ENCODE measurements around the gene APCDD1L.
"Not testable (repeated sequence)": the region's sequence is repeated elsewhere in the genome, so short reads cannot be mapped to it uniquely, and the experiment has no call there.

APCDD1L gene

GRCh38 chr20:58513580-58514285, 1.5 kb downstream of the APCDD1L start:
- DNase-seq: no peak

GRCh38 chr20:58512808-58513552, 2.2 kb downstream of the APCDD1L start:
- DNase-seq: no peak

DNA sequence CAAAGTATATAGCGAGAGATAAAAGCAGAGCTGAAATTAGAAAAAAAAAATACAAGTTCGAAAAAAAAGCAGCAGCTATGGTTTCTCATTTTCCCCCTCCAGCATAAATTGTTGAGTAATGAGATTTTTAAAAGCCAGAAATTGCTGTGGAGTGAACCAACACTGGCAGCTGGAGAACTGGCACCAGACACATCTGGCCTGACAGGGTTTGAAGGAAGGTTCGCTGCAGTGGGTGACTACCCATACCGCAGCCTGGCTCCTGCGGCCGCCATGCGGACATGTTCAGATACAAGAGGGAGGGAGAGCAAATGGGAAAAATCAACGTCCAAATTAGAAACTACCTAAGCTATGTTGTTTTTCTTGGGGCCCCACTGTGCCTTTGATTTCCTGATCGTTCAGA, 3.3 kb downstream of the APCDD1L start:
- no peak for DNase-seq

DNA sequence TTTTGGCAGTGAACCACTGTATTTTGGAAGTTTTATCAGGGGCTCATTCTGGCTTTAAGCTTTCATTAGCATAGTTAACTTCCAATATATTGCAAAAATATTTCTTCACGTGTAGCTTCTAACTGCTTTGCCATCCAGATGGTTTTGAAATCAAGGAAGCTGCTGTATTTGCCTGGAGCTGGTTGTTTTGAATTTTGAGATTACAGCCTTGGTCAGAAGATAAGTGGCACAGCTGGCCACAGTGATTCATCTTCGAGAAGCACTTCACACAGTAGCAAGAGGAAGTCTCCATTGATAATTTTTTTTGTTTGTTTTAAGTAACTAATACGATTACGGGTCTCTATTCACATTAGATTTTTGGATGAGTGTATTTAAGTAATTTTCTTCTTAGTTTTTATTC, 3.8 kb downstream of the APCDD1L start:
- no peak for DNase-seq

GRCh38 chr20:58510921-58511320, 4.3 kb downstream of the APCDD1L start:
- no peak for DNase-seq

DNA sequence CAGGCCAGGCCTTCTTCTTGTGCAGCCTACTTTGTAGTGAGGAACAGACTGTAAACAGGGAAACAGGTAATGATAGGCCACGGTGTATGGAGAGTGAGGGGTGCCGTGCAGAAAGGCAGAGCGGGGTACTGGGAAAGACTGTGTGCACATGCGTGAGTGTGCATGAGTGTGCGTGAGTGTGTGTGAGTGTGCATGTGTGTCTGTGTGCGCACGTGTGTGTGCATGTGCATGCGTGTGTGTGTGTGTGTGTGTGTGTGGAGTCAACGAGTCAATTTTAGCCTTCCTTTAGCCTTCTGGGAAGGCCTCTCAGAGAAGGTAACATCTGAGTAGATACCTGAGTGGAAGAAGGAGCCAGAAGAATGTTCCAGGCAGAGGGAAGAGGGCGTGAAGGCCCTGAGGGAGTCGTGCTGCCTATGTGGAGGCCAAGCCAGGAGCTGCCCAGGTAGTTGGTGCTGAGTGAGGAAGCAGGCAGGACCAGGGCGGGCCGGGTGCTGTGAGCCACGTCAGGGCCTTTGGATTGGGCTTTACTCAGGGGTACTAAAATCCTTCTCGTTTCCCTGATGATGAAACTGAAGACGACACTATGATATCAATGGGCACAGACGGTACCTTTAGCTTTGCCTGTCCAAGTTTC, 6.3 kb downstream of the APCDD1L start:
- no peak for DNase-seq

DNA sequence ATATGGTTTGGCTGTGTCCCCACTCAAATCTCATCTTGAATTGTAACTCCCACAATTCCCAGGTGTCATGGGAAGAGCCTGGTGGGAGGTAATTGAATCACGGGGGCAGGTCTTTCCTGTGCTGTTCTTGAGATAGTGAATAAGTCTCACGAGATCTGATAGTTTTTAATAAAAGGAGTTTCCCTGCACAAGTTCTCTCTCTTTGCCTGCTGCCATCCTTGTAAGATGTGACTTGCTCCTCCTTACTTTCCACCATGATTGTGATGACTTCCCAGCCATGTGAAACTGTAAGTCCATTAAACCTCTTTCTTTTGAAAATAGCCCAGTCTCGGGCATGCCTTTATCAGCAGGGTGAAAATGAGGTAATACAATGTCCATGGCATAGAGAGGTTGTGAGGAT, 8.2 kb downstream of the APCDD1L start:
- DNase-seq: not testable (repeated sequence)

DNA sequence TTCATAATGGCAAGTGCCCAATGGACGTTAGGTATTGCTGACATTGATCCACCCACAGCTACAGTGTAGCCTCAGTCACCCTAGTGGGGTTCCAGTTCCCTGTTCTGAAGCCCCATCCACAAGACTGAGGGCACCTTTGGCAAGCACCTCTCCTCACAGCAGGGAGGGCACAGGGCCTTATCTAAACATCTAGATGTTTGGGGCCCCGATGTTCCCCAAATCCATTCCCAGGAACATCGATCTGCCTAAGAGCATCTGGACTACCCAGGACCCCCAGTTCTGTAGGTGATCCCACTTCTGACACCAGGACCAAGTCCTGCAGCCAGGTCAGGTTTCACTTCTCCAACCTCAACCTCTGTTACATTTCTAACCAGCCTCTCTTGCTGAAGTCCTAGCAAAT, 10.6 kb downstream of the APCDD1L start:
- no peak for DNase-seq

DNA sequence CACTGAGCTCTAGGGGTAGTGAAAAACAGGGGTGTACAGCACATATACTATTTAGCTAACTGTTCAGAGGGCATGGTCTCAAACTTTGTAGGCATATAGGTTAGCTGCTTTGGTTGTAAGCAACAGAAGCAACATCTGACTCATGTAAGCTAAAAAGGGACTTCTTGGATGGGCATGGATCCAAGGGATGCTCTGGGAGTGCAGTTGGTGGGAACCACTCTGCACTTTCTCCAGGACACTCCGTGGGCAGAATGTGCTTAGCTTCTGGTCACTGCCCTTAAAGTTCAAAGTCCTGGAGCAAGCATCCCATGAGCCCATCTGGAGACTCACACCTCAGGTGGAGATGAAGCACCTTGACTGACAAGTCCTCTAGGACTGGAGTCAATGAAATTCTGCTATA, 11.5 kb downstream of the APCDD1L start:
- DNase-seq: no peak

GRCh38 chr20:58500256-58500655, 14.9 kb downstream of the APCDD1L start:
- DNase-seq: no peak

DNA sequence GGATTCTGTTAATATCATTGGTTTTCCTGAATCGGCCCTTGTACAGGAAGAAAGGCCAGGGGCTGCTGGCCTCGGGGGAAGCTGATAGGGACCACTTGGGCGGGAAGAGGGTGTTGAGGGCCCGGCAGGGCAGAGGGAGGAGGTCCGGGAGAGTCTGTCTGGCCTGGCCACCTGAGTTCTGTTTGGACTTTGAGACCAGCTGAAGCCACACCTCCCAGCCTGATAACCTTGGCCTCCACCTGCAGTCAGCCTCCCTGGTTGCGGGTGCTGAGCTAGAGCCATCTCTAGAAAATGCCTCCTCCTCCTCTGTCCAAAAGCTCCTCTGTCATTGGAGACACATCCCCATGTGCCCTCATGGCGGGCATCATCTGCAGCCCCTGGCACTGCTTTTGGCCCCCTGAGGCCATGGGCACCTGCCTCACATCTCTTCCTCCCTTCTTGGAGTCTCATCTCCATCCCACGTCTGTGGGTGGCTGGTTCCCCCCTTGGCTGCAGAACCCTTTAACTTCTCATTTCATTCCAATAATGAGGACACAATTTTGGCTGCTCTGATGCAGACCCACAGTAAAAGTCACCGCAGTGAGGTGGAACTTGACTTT, 16.6 kb downstream of the APCDD1L start:
- DNase-seq: no peak

DNA sequence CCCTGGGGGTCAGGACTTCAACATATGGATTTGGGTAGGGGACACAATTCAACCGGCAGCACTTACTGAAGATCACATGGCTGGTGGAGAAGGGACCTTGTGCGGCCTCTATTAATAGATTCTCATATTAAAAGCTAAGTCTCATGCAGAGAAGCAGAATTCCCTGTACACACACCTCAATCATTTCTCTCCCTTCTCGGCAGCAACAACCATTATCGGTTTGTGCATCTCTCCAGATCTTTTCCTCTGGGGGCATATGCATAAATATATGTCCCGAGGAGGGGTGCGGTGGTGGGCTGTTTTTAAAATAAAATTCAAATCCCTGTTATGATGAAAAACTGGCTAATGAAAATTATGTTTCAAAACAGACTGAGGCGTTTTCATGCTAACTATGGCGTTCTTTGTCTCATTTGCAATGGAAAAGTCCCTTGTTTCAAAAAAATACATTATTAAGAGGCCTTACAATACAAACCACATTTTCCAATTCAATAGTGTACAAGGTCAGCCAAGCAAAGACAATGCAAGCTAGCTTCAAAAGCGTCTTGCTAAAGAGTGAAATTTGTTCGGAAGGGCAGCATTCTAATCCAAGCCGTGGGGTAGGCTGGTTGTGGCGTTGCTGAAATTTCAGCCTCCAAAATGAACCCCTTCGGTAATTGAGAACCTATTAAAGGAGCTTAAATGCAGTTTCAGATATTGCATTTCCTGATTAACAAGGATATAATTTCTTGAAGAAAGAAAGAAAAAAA, 17.3 kb downstream of the APCDD1L start:
- DNase-seq: no peak

GRCh38 chr20:58497076-58497641, 18.0 kb downstream of the APCDD1L start:
- DNase-seq: no peak

- no peak for DNase-seq
Observed at GRCh38 chr20:58496429-58496769, 18.8 kb downstream of the APCDD1L start.

DNA sequence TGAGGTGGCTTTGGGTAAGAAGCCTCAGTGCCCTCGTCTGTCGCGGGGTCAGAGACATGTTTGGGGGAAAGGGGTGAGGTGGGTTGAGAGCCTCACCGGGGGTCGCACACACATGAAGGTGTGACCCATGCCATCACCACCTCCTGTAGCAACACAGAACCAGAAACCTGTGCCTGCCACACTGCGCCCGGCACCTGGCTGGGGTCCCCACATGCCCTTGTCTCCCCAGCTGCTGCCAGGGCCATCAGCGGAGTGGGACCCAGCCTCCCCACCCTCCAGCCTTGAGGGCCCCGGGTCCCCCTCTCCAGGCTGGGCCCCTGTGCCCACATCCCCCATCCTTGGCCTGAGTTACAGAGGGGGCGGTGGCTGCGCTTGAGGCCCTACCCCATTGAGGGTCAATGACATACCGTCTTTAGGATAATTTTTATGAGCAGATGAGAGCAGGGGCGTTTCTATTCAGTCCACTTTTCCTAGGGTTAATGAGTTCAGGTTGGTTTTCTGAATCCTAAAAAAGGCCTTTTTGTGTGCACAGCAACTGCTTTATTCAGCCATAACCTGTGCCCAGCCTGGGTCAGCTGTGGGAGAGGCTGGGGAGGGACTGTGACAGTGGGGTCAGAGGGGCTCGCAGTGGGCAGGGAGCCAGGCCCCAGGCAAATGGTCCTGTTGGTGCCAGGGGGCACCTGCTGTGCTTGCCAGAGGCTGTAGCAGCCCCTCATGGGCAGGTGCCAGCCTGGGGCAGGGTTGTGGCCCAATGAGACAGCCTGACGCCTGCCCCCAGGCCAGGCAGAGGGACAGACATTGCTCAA, 19.4 kb downstream of the APCDD1L start:
- no peak for DNase-seq

DNA sequence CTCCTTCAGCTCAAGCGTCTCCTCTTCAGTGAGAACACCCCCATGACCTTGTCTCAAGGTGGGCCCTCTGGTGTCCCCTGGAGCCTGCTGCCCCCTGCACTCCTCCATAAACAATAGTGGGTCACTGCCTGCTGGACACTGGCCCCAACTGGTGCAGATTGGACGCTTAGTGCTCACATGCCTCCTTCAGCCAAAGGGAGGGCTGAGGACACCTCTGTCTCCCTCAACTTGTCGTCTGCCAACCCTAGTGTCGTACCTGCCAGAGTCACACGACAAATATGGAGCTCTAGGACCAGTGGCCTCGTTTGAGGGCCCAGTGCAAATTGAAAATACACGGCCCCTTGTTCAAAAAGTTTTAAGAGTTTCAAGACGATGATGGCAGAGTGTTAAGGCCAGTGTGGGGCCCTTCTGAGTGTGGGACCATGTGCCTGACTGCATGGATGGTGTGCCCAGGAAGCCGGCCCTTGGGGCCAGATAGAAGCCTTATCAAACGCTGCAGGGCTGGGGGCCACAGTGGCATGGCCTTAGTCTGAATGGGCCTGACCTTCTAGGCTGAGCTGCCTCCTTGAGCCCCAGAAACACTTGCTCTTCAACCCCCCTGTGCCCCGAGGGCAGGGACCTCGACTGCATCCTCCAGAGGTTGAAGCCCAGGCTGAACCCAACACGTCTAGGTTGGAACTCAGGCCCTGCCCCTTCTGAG, 20.1 kb downstream of the APCDD1L start:
- no peak for DNase-seq

DNA sequence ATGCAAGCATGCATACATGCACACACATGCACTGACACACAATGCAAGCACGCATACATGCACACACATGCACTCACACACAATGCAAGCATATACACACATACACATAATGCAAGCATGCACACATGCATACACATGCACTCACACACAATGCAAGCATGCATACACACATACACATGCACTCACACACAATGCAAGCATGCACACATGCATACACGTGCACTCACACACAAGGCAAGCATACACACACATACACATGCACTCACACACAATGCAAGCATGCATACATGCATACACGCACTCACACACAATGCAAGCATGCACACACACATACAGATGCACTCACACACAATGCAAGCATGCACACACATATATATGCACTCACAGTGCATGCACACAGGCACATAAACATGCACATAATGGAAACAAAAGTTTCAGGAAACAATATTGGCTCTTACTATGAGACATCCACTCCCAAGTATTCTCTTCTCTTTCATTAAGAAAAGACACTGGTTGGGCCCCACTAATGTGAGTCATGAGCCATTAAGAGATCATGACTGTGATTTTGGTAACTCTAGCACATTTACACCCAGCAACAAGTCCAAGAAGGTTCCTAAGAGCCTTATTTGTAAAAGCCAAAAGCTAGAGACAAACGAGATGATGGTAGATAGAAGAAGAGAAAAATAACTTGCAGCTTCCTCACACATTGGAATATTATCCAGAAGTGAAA, 22.2 kb downstream of the APCDD1L start:
- DNase-seq: no peak

DNA sequence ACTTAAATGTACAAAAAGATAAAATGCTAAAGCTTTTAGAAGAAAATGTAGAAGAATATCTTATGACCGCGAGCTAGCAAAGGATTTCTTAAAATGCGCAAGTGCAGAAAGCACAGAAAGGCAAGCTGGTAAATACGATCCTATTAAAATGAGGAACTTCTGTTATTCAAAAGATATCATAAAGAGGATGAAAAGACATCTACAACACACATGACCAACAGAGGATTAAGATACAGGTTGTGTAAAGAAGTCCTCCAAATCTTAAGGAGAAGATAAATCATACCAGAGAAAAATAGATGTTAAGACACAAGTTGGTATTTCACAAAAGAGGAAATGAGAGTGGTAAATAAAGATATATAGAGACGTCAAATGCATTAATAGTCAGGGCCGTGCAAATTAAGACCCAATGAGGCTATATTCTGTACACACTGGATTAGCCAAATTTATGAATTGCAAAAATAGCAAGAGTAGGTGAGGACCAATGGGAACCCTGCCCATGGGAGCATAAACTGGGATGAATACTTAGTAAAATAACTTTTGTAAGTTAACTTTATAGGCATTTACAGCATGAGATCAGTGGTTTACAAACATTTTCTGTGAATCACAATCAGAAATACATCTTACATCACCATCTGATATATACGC, 23.0 kb downstream of the APCDD1L start:
- no peak for DNase-seq

GRCh38 chr20:58486207-58486606, 29.0 kb downstream of the APCDD1L start:
- no peak for DNase-seq

DNA sequence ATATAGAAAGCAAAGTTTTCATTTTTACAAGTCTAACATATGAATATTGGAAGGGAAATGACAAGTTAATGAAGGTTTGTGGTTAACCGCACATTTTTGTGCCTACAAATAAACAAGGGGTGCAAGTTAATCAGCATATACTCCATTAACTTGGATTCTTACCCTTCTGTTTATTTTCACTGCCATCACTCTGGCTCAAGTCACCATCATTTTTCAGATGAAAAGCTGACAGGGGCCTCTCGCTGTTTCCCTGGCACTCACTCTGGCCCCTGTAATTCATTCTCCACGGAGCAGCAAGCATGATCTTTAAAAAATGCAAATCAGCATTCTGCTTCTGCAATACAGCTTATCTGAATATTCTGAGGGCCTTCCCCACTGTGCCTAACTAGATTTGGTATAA, 29.8 kb downstream of the APCDD1L start:
- no peak for DNase-seq
